ENCODE measurements around the gene ZC3H12C. TPM values are rescaled to one million over a fixed set of nuclear protein-coding genes. Genes with fewer than 3 reads are reported as not detected.

The ZC3H12C gene
- total RNA-seq, 1 donor from 2014 or later: 13.3 TPM

GRCh38 chr11:110096496-110096895 is 3.3 kb downstream of the ZC3H12C start:
- DNase-seq (ENCODE audit: low read depth, low spot score): no peak

- DNase-seq (ENCODE audit: low read depth, low spot score): no peak
Observed at GRCh38 chr11:110097459-110098012, 4.3 kb downstream of the ZC3H12C start.

- DNase-seq (ENCODE audit: low read depth, low spot score): no peak
Observed at GRCh38 chr11:110098645-110099044, 5.5 kb downstream of the ZC3H12C start.

- DNase-seq (ENCODE audit: low read depth, low spot score): no peak
Observed at GRCh38 chr11:110100476-110101240, 7.5 kb downstream of the ZC3H12C start.

- DNase-seq (ENCODE audit: low read depth, low spot score): no peak
Observed at GRCh38 chr11:110106713-110107274, 13.6 kb downstream of the ZC3H12C start.

- DNase-seq (ENCODE audit: low read depth, low spot score): no peak
Observed at GRCh38 chr11:110110854-110111253, 17.7 kb downstream of the ZC3H12C start.

GRCh38 chr11:110112457-110112856 is 19.3 kb downstream of the ZC3H12C start:
- DNase-seq (ENCODE audit: low read depth, low spot score): no peak

GRCh38 chr11:110113505-110113904 is 20.3 kb downstream of the ZC3H12C start:
- no peak for DNase-seq (ENCODE audit: low read depth, low spot score)

- no peak for DNase-seq (ENCODE audit: low read depth, low spot score)
Observed at GRCh38 chr11:110113973-110114372, 20.8 kb downstream of the ZC3H12C start.

GRCh38 chr11:110119317-110119716 is 26.1 kb downstream of the ZC3H12C start:
- no peak for DNase-seq (ENCODE audit: low read depth, low spot score)

- DNase-seq (ENCODE audit: low read depth, low spot score): no peak
Observed at GRCh38 chr11:110121204-110121603, 28.0 kb downstream of the ZC3H12C start.

GRCh38 chr11:110123003-110123402 is 29.8 kb downstream of the ZC3H12C start:
- no peak for DNase-seq (ENCODE audit: low read depth, low spot score)

- no peak for DNase-seq (ENCODE audit: low read depth, low spot score)
Observed at GRCh38 chr11:110124605-110125004, 31.4 kb downstream of the ZC3H12C start.

- DNase-seq (ENCODE audit: low read depth, low spot score): no peak
Observed at GRCh38 chr11:110125632-110126031, 32.4 kb downstream of the ZC3H12C start.

- no peak for DNase-seq (ENCODE audit: low read depth, low spot score)
Observed at GRCh38 chr11:110126936-110127335, 33.7 kb downstream of the ZC3H12C start.

- DNase-seq (ENCODE audit: low read depth, low spot score): no peak
Observed at GRCh38 chr11:110128161-110128560, 35.0 kb downstream of the ZC3H12C start.

GRCh38 chr11:110130642-110131238 is 37.5 kb downstream of the ZC3H12C start:
- no peak for DNase-seq (ENCODE audit: low read depth, low spot score)

- no peak for DNase-seq (ENCODE audit: low read depth, low spot score)
Observed at GRCh38 chr11:110131386-110132123, 38.4 kb downstream of the ZC3H12C start.

- no peak for DNase-seq (ENCODE audit: low read depth, low spot score)
Observed at GRCh38 chr11:110133160-110133559, 40.0 kb downstream of the ZC3H12C start.

GRCh38 chr11:110134110-110134509 is 40.9 kb downstream of the ZC3H12C start:
- no peak for DNase-seq (ENCODE audit: low read depth, low spot score)

GRCh38 chr11:110141812-110142211 is 48.6 kb downstream of the ZC3H12C start:
- DNase-seq (ENCODE audit: low read depth, low spot score): no peak

Measured in pulmonary artery endothelial cell (primary cell).